Right cardiac atrium (tissue), 5 donors: ENCODE results near the gene MEGF6. TPM values are rescaled to one million over a fixed set of nuclear protein-coding genes. Genes with fewer than 3 reads are reported as not detected.

ENCODE experiments used
- ATAC-seq, 2 donors: fragments of 200-7000 bp; cut with Tn5 transposase; one replicate each; pipeline versions ENCODE4 v1.8.0 to v1.9.1; 2020; ENCODE audit warnings: moderate library complexity in 2 of 2, mild to moderate bottlenecking in 1 of 2
- DNase-seq, 3 donors: peaks; one replicate each; pipeline ENCODE4 v3.0.0-alpha.2; 2020
- H3K27ac ChIP-seq: one replicate; pipeline ENCODE4 v1.5.1; 2013; ENCODE audit warnings: mild to moderate bottlenecking, low read length, control low read depth, moderate library complexity
- H3K27me3 ChIP-seq: one replicate; pipeline ENCODE4 v1.6.1; 2013; ENCODE audit not compliant: control insufficient read depth, insufficient read depth
- H3K4me1 ChIP-seq: one replicate; pipeline ENCODE4 v1.6.1; 2013; ENCODE audit warnings: low read length; ENCODE audit not compliant: control insufficient read depth, insufficient read depth
- H3K4me3 ChIP-seq: one replicate; pipeline ENCODE4 v1.5.1; 2013; ENCODE audit warnings: low read length, control low read depth
- H3K9me3 ChIP-seq: one replicate; pipeline ENCODE4 v1.6.1; 2013; ENCODE audit warnings: low read length; ENCODE audit not compliant: control insufficient read depth
- whole genome bisulfite sequencing: extraction: QIAGEN DNeasy Blood & Tissue Kit; methylation state at CpG from one replicate; pipeline ENCODE4 v1.1.7; 2013; 5-methylcytosine and 5-hydroxymethylcytosine counted together
- intact Hi-C, 4 donors: fragments of 100-400 bp; cut with DNase I; formaldehyde crosslinking; loops; one replicate each; pipeline versions ENCODE4 v1.11.0 to v1.14.0; 2022 to 2023
- polyA plus RNA-seq: library from polyadenylated mRNA; stranded (reverse); fragments of 200-250 nt; gene quantifications from one replicate; pipeline ENCODE4 v1.2.3, GENCODE V29; 2013
- total RNA-seq, 4 donors: library from RNA; stranded (reverse); fragmentation: NEBNext Ultra II Directional; extraction: Animal tissue kit (Norgen Biotek cat#: 25700); gene quantifications; one replicate each; pipeline ENCODE4 v1.2.1, GENCODE V29; 2021
- donor health status: healthy with polysubstance abuse.
- donor health status: DM: no; HTN: yes; CAD: no.
- donor health status: DM: no; HTN: no; CAD: no.
- donor health status: DM: no; HTN: yes; CAD: no; lungs with severe emphysema.
- donor health status: DM: yes; HTN: yes; CAD: no.

MEGF6 gene
- total and polyA plus RNA-seq, 5 donors: 7.0 to 18.7 (median 11.0) TPM

GRCh38 chr1:3504151-3504821 is 107.0 kb downstream of the MEGF6 start:
- DNase-seq: peak; percentile 77 to 88 (median 81)
- no peaks in the 10 kb centered on the region for H3K4me1 ChIP-seq
- no peaks in the 10 kb centered on the region for H3K27me3 ChIP-seq
- intact Hi-C loops: no loop called here
- WGBS: 67% methylated on average over 31 of the region's 31 CpGs
- ATAC-seq: peak; percentile 46 to 66
- no peaks in the 10 kb centered on the region for H3K9me3 ChIP-seq
- H3K27ac ChIP-seq: no peak overlapping the region
- H3K4me3 ChIP-seq: no peak overlapping the region

GRCh38 chr1:3503525-3503886 is 107.8 kb downstream of the MEGF6 start:
- Histone ChIP-seq H3K9me3 (no peaks in the 10 kb centered on the region), H3K27me3 (no peaks in the 10 kb centered on the region), H3K4me1 (no peaks in the 10 kb centered on the region), H3K27ac (no peak overlapping the region), H3K4me3 (no peak overlapping the region)
- intact Hi-C loops: no loop called here
- WGBS: 80% methylated on average over 8 of the region's 8 CpGs
- ATAC-seq: no peak
- DNase-seq: no peak

GRCh38 chr1:3502641-3503524 is 108.4 kb downstream of the MEGF6 start:
- H3K27ac ChIP-seq: no peak overlapping the region
- H3K4me3 ChIP-seq: no peak overlapping the region
- H3K9me3 ChIP-seq: no peaks in the 10 kb centered on the region
- intact Hi-C loops: no loop called here
- no peak for DNase-seq
- ATAC-seq: no peak
- 82% methylated on average over 22 of the region's 22 CpGs for WGBS
- H3K4me1 ChIP-seq: no peaks in the 10 kb centered on the region
- no peaks in the 10 kb centered on the region for H3K27me3 ChIP-seq

GRCh38 chr1:3501856-3502640 is 109.3 kb downstream of the MEGF6 start:
- DNase-seq (peak; percentile 59 to 88 (median 88)), ATAC-seq (peak; percentile 79 to 87)
- H3K4me3 ChIP-seq: no peak overlapping the region
- H3K4me1 ChIP-seq: no peaks in the 10 kb centered on the region
- H3K9me3 ChIP-seq: no peaks in the 10 kb centered on the region
- 68% methylated on average over 26 of the region's 26 CpGs for WGBS
- intact Hi-C loops: no loop called here
- no peak overlapping the region for H3K27ac ChIP-seq
- no peaks in the 10 kb centered on the region for H3K27me3 ChIP-seq

GRCh38 chr1:3501437-3501836 is 109.9 kb downstream of the MEGF6 start:
- no peak overlapping the region for H3K4me3 ChIP-seq
- no peaks in the 10 kb centered on the region for H3K4me1 ChIP-seq
- ATAC-seq (no peak), DNase-seq (no peak)
- no peak overlapping the region for H3K27ac ChIP-seq
- intact Hi-C loops: no loop called here
- H3K27me3 ChIP-seq: no peaks in the 10 kb centered on the region
- 82% methylated on average over 17 of the region's 17 CpGs for WGBS
- H3K9me3 ChIP-seq: no peaks in the 10 kb centered on the region

- intact Hi-C loops: no loop called here
- WGBS: 91% methylated on average over 32 of the region's 32 CpGs
- H3K27me3 ChIP-seq: no peaks in the 10 kb centered on the region
- H3K9me3 ChIP-seq: no peaks in the 10 kb centered on the region
- H3K27ac ChIP-seq: no peak overlapping the region
- no peaks in the 10 kb centered on the region for H3K4me1 ChIP-seq
- H3K4me3 ChIP-seq: no peak overlapping the region
- no peak for DNase-seq
- no peak for ATAC-seq
Measured at GRCh38 chr1:3500265-3500835, 111.0 kb downstream of the MEGF6 start.

- Histone ChIP-seq H3K27me3 (no peaks in the 10 kb centered on the region), H3K4me1 (no peaks in the 10 kb centered on the region), H3K27ac (no peak overlapping the region), H3K4me3 (no peak overlapping the region), H3K9me3 (no peaks in the 10 kb centered on the region)
- no peak for DNase-seq
- WGBS: 91% methylated on average over 22 of the region's 22 CpGs
- intact Hi-C loops: loop anchor here in 2 of 4 donors (10.0 kb wide), 2 partner anchors 55 to 65 kb away; no protein-coding TSS in a partner anchor
- no peak for ATAC-seq
Measured at GRCh38 chr1:3499611-3500010, 111.7 kb downstream of the MEGF6 start.

GRCh38 chr1:3498986-3499385 is 112.3 kb downstream of the MEGF6 start:
- no peak for ATAC-seq

GRCh38 chr1:3498246-3498930 is 112.9 kb downstream of the MEGF6 start:
- no peaks in the 10 kb centered on the region for H3K9me3 ChIP-seq
- intact Hi-C loops: loop anchor here in 2 of 4 donors (10.0 kb wide), 2 partner anchors 56 to 66 kb away; no protein-coding TSS in a partner anchor
- WGBS: 87% methylated on average over 26 of the region's 26 CpGs

More at GRCh38 chr1:3498986-3499385, 112.3 kb downstream of the MEGF6 start:
- 86% methylated on average over 8 of the region's 8 CpGs for whole genome bisulfite sequencing
- H3K4me1 ChIP-seq: no peaks in the 10 kb centered on the region
- intact Hi-C loops: loop anchor here in 2 of 4 donors (10.0 kb wide), 2 partner anchors 56 to 66 kb away; no protein-coding TSS in a partner anchor
- H3K27me3 ChIP-seq: no peaks in the 10 kb centered on the region
- H3K9me3 ChIP-seq: no peaks in the 10 kb centered on the region
- H3K27ac ChIP-seq: no peak overlapping the region
- no peak for DNase-seq
- H3K4me3 ChIP-seq: no peak overlapping the region

GRCh38 chr1:3497521-3497920 is 113.8 kb downstream of the MEGF6 start:
- no peak overlapping the region for H3K27ac ChIP-seq
- H3K4me1 ChIP-seq: no peaks in the 10 kb centered on the region
- no peaks in the 10 kb centered on the region for H3K9me3 ChIP-seq
- DNase-seq (no peak), ATAC-seq (no peak)
- no peaks in the 10 kb centered on the region for H3K27me3 ChIP-seq
- intact Hi-C loops: loop anchor here in 2 of 4 donors (10.0 kb wide), 2 partner anchors 57 to 67 kb away; no protein-coding TSS in a partner anchor
- no peak overlapping the region for H3K4me3 ChIP-seq
- WGBS: 82% methylated on average over 19 of the region's 19 CpGs

More at GRCh38 chr1:3498246-3498930, 112.9 kb downstream of the MEGF6 start:
- no peaks in the 10 kb centered on the region for H3K4me1 ChIP-seq
- H3K27me3 ChIP-seq: no peaks in the 10 kb centered on the region
- no peak for ATAC-seq
- DNase-seq: no peak
- H3K4me3 ChIP-seq: no peak overlapping the region
- no peak overlapping the region for H3K27ac ChIP-seq
